Measurements from ENCODE around the gene AKR1B1.

AKR1B1 gene

DNA sequence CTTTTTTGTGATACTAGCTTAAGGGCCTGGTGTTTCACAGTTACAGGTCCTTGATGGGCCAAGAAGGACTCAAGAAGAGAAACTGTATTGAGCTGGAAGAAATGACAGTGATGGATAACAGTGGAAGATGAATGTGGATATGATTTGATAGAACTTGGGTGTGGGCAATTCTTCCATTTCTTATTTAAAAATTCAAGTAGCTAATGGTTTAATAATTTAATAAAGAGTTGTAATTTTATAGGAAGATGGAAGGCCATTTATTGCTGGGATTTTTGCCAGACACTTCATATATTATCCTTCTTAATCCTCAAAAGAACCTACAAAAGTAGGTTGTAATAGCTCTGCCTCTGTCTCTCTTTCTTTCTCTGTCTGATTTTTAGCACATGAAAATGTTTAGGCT lies 21.3 kb upstream of the AKR1B1 start:
- H3K4me1 Mint-ChIP-seq (ENCODE audit: low read depth), result peaks cover under 1% of the 10 kb centered on the region
- H3K4me3 Mint-ChIP-seq, result no peak overlapping the region
- no peak overlapping the region for H3K27ac Mint-ChIP-seq
- intact Hi-C loops (cut with micrococcal nuclease), result no loop called here
- peaks cover 2% of the 10 kb centered on the region for H3K27me3 Mint-ChIP-seq
- H3K36me3 Mint-ChIP-seq (ENCODE audit: low read depth), result peaks cover under 1% of the 10 kb centered on the region
- H3K9me3 Mint-ChIP-seq, result peaks cover 2% of the 10 kb centered on the region

DNA sequence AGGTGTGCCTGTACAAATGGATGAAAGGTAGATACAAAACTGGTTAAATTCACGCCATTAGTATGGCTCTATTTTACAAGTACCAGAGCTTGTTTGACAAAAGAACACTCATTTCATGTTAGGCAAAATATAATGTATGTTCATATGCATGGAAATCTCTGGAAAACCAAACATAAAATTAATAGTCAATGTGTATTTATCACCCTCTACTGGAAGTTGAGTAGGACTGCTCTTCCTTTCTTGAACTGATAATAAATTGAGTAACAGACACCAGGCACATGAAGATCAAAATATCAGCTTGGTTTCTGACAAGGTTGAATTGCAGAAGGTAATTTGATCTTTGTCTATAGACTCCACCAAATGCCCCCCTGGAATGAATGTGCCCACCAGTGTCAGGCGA lies 19.8 kb upstream of the AKR1B1 start:
- Mint-ChIP-seq H3K4me3 (no peak overlapping the region), H3K9me3 (peaks cover 8% of the 10 kb centered on the region), H3K27me3 (no peaks in the 10 kb centered on the region), H3K27ac (peak overlapping the region; percentile 39), H3K4me1 (ENCODE audit: low read depth) (peaks cover 15% of the 10 kb centered on the region), H3K36me3 (ENCODE audit: low read depth) (peaks cover 6% of the 10 kb centered on the region)
- intact Hi-C loops (cut with micrococcal nuclease), result no loop called here

DNA sequence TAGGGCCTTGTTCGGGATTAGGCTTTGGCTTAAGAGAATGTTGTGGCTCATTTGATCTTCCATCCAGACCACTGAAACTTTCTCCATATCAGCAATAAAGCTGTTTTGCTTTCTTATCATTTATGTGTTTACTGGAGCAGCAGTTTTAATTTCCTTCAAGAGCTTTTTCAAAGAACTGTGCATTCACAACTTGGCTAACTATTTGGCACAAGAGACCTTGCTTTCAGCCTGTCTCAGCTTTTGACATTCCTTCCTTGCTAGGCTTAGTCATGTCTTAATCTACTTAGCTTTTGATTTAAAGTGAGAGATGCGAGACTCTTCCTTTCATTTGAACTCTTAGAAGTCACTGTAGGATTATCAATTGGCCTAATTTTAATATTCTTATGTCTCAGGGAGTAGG lies 19.1 kb upstream of the AKR1B1 start:
- Mint-ChIP-seq H3K27ac (no peak overlapping the region), H3K9me3 (peaks cover 8% of the 10 kb centered on the region), H3K27me3 (no peaks in the 10 kb centered on the region), H3K4me3 (no peak overlapping the region), H3K36me3 (ENCODE audit: low read depth) (peaks cover 6% of the 10 kb centered on the region), H3K4me1 (ENCODE audit: low read depth) (peaks cover 16% of the 10 kb centered on the region)
- intact Hi-C loops (cut with micrococcal nuclease), result no loop called here

DNA sequence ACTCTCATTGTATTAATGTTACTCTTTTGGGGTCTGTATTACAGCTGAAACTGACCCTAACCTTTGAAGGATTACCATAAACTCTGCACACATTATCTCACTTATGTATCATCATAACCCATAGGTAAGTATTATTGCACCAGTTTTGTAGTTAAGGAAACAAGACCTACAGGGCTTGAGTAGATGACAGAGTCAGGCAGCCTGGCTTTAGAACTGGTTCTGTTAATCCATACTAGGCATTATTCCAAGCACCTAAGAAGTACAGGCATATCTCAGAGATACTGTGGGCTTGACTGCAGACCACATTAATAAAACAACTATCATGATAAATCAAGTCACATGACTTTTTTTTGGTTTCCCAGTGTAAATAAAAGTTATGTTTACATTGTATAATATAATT lies 17.1 kb upstream of the AKR1B1 start:
- no peaks in the 10 kb centered on the region for H3K27me3 Mint-ChIP-seq
- peaks cover 16% of the 10 kb centered on the region for H3K4me1 Mint-ChIP-seq (ENCODE audit: low read depth)
- H3K4me3 Mint-ChIP-seq, result no peak overlapping the region
- H3K36me3 Mint-ChIP-seq (ENCODE audit: low read depth), result peaks cover 6% of the 10 kb centered on the region
- no peak overlapping the region for H3K27ac Mint-ChIP-seq
- intact Hi-C loops (cut with micrococcal nuclease), result no loop called here
- peaks cover 8% of the 10 kb centered on the region for H3K9me3 Mint-ChIP-seq

DNA sequence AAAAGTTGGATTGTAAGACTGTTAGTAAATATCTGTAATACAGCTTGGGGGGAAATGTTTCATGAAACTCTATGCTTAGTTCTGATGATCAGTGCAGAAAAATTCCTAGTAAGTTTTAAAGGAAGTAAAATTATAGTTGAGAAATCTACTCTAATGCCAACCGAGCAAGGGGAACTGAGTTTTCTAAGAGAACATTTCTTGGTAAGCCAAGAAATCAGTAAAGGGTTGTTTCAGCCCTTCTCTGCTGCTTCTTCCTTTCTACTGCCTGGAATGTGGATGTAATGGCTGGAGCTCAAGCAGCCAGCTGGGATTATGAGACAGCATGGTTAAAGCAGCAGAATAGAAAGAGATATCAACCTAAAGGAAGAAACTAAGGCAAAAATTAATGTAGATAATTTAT lies 15.9 kb upstream of the AKR1B1 start:
- no peaks in the 10 kb centered on the region for H3K27me3 Mint-ChIP-seq
- peaks cover 6% of the 10 kb centered on the region for H3K36me3 Mint-ChIP-seq (ENCODE audit: low read depth)
- H3K27ac Mint-ChIP-seq, result peak overlapping the region; percentile 72
- H3K4me3 Mint-ChIP-seq, result no peak overlapping the region
- intact Hi-C loops (cut with micrococcal nuclease), result no loop called here
- H3K4me1 Mint-ChIP-seq (ENCODE audit: low read depth), result peaks cover 16% of the 10 kb centered on the region
- H3K9me3 Mint-ChIP-seq, result peaks cover 8% of the 10 kb centered on the region

DNA sequence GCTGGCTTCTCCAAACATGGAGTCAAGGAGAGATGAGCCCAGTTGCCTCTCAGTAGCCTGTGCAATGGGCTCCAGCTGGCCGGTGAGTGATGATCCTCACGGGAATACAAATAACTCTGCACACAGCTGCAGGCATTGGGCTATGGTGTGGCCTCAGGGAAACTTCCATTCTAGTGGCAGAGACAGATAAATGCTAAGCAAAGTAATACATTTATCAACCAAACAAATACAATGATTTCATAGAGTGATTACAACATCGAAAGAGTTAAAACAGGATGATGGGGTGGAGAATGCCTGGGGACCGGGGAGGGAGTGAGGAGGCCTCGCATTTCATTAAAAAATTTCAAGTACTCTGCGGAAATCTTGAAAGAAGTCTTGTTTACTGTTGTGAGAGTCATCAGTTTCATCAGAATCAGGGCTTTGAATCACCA lies 15.0 kb upstream of the AKR1B1 start:
- peaks cover 6% of the 10 kb centered on the region for H3K36me3 Mint-ChIP-seq (ENCODE audit: low read depth)
- intact Hi-C loops (cut with micrococcal nuclease), result no loop called here
- peaks cover 8% of the 10 kb centered on the region for H3K9me3 Mint-ChIP-seq
- peaks cover 16% of the 10 kb centered on the region for H3K4me1 Mint-ChIP-seq (ENCODE audit: low read depth)
- no peaks in the 10 kb centered on the region for H3K27me3 Mint-ChIP-seq
- H3K4me3 Mint-ChIP-seq, result no peak overlapping the region
- H3K27ac Mint-ChIP-seq, result peak overlapping the region; percentile 72

DNA sequence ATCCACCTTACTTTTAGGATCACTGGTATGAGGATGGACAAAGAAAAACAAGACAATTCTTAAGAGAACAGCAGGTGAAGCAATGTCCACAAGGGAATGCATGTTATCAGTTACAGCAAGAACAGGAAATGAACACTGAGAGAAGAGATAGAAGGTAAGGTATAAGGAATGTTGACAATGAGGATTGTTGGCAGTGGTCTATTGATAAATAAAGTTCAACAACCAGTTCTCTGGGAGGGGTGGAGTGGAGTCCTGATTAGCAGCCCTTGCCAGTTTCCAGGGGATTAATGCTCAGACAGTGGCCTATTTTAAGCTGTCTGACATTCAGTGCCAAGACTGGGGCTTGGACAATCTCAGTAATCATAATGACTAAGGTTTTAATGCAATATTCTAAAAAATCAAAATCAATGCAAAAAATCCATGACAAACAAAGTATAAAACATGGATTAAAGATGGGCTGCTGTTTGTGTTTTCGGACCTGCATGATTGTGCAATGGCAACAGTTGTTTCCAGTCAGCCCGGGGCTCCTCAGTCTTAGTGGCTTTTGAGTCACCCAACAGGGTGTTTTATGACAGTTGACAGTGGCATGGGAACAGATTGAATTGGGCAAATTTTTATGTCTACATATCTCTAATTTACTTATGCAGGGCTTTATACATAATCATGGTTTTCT lies 13.8 kb upstream of the AKR1B1 start:
- Mint-ChIP-seq H3K4me1 (ENCODE audit: low read depth) (peaks cover 16% of the 10 kb centered on the region), H3K36me3 (ENCODE audit: low read depth) (peaks cover 6% of the 10 kb centered on the region), H3K27me3 (peaks cover under 1% of the 10 kb centered on the region), H3K9me3 (peaks cover 8% of the 10 kb centered on the region), H3K27ac (no peak overlapping the region), H3K4me3 (no peak overlapping the region)
- intact Hi-C loops (cut with micrococcal nuclease), result no loop called here

DNA sequence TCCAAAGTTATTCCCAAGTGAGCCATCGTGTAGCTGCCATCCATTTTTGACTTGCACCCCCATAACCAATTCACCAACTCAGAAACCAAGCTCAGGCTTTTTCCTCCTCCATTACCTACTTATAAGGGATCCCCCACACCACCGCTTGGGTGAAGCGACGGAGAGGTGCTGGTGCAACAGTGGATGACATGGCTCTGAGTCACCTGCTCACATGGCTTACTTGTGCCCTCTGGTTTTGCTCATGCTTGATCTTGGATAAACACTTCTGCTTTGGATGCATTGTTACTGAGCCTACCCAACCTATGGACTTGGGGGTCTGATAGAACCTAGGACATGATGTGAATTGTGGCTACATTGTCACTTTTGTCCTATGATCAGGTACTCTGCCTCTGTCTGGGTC lies 12.0 kb upstream of the AKR1B1 start:
- Mint-ChIP-seq H3K4me1 (ENCODE audit: low read depth) (peaks cover 16% of the 10 kb centered on the region), H3K36me3 (ENCODE audit: low read depth) (peaks cover 6% of the 10 kb centered on the region)
- intact Hi-C loops (cut with micrococcal nuclease), result no loop called here

DNA sequence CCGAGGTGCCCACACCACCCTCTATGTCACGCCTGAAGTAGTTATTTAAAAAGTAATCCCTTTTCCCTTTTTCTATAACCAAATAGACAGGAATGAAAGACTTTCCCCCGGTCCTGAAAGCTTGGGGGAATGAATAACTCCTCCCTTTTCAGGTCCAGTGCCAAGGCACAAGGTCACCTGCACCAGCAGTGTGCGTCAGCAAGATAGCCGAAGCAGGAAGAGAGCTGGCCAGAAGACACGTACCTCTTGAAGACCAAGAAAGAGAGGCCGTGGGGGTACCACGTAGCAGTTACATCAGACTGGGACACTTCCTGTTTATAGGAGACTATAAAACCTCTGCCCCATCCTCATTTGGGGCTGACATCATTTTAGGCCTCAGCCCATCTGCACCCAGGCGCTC lies 10.7 kb upstream of the AKR1B1 start:
- Mint-ChIP-seq H3K4me1 (ENCODE audit: low read depth) (peaks cover 14% of the 10 kb centered on the region), H3K27ac (no peak overlapping the region), H3K27me3 (peaks cover 4% of the 10 kb centered on the region), H3K36me3 (ENCODE audit: low read depth) (peaks cover 3% of the 10 kb centered on the region), H3K4me3 (no peak overlapping the region), H3K9me3 (peaks cover 13% of the 10 kb centered on the region)
- intact Hi-C loops (cut with micrococcal nuclease), result no loop called here

More for the DNA sequence above, 12.0 kb upstream of the AKR1B1 start:
- Mint-ChIP-seq H3K27ac (no peak overlapping the region), H3K27me3 (peaks cover 4% of the 10 kb centered on the region), H3K9me3 (peaks cover 8% of the 10 kb centered on the region), H3K4me3 (no peak overlapping the region)

DNA sequence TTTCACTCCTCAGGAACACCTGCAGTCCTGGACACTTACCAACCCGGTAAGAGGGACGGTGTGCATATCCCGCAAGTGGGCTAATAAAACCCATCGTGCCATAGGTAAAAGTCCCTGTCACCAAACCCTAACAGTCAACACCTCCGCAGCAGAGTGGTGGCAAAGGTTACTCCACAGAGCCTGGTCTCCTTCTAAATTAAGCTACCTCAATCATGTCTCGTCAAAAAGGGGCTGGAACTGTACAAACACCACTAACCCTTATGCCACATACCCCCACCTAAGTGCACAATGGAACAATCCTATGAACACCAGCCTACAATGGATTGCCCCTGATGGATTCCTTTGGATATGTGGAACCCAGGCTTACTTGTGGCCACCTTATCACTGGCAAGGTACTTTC lies 9.6 kb upstream of the AKR1B1 start:
- intact Hi-C loops (cut with micrococcal nuclease), result no loop called here
- Mint-ChIP-seq H3K4me3 (no peak overlapping the region), H3K9me3 (peaks cover 23% of the 10 kb centered on the region), H3K27me3 (peaks cover 5% of the 10 kb centered on the region), H3K27ac (no peak overlapping the region), H3K36me3 (ENCODE audit: low read depth) (peaks cover 7% of the 10 kb centered on the region), H3K4me1 (ENCODE audit: low read depth) (peaks cover 4% of the 10 kb centered on the region)

DNA sequence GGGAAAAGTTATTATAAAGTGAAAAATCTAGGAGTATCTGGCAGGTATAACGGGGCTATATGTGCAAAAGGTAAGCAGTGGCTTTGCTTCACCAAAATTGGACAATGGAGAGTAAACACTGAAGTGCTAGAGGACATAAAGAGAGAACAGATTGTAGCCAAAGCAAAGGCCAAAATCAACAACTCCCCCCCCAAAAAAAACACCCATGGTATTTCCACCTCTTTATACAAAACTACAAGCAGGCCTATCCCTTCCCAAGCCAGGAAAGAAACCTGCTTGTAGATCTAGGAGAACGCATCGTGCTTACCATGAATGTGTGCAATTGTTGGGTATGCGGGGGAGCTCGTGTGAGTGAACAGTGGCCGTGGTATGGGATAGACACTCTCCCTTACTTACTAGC lies 9.2 kb upstream of the AKR1B1 start:
- no peak overlapping the region for H3K27ac Mint-ChIP-seq
- H3K27me3 Mint-ChIP-seq, result peaks cover 5% of the 10 kb centered on the region
- H3K9me3 Mint-ChIP-seq, result peaks cover 23% of the 10 kb centered on the region
- intact Hi-C loops (cut with micrococcal nuclease), result no loop called here
- H3K36me3 Mint-ChIP-seq (ENCODE audit: low read depth), result peaks cover 7% of the 10 kb centered on the region
- H3K4me3 Mint-ChIP-seq, result no peak overlapping the region
- H3K4me1 Mint-ChIP-seq (ENCODE audit: low read depth), result peaks cover 4% of the 10 kb centered on the region

DNA sequence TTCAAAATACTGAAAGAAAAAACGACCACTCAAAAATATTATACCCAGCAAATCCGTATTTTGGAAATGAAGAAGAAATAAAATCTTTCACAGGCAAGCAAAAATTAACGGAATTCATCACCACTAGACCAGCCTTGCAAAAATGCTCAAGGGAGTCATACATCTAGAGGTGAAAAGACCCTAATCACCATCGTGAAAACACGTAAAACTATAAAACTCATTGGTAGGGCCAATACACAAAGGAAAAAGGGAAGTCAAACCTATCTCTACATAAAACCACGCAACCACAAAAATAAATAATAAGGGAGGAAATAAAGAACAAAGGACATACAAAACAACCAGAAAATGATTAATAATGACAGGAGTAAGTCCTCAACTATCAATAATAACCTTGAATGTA lies 6.6 kb upstream of the AKR1B1 start:
- Mint-ChIP-seq H3K9me3 (peaks cover 23% of the 10 kb centered on the region), H3K4me3 (no peak overlapping the region), H3K4me1 (ENCODE audit: low read depth) (peaks cover 4% of the 10 kb centered on the region), H3K27me3 (peaks cover 5% of the 10 kb centered on the region), H3K27ac (no peak overlapping the region), H3K36me3 (ENCODE audit: low read depth) (peaks cover 7% of the 10 kb centered on the region)
- intact Hi-C loops (cut with micrococcal nuclease), result no loop called here

DNA sequence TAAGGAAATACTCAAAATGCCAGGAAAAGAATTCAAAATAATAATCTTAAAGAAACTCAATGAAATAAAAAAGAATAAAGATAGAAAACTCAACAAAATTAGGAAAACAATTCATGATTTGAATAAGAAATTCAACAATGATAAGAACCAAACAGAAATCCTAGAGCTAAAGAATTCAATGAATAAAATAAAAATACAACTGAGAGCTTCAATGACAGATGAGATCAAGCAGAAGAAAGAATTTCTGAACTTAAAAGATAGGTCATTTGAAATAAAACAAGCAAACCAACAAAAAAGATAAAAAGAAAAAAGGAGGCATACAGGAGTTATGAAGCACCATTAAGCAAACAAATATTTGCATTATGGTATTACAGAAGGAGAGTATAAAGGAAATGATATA lies 5.6 kb upstream of the AKR1B1 start:
- H3K36me3 Mint-ChIP-seq (ENCODE audit: low read depth), result peaks cover 7% of the 10 kb centered on the region

DNA sequence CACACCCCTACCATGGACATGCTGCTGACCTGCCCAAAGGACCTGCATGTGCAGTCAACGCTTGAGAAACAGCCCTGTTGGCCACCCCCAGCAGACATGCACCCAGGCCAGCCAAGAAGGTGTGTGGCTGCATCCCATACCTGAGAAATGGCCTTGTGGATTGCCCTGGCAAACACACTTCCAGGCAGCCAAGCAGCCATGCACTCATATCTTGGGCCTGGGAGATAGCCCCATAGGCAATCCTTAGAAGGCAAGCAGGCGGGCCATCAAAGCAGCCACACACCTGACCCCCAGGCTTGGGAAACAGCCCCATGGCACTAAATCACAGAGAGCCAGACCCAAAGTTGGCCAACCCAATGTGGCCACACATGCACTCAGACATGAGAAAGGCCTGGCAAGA lies 4.9 kb upstream of the AKR1B1 start:
- no peak overlapping the region for H3K27ac Mint-ChIP-seq
- H3K27me3 Mint-ChIP-seq, result peaks cover 10% of the 10 kb centered on the region
- intact Hi-C loops (cut with micrococcal nuclease), result no loop called here
- peaks cover 19% of the 10 kb centered on the region for H3K4me1 Mint-ChIP-seq (ENCODE audit: low read depth)
- H3K4me3 Mint-ChIP-seq, result no peak overlapping the region
- H3K9me3 Mint-ChIP-seq, result peaks cover 23% of the 10 kb centered on the region
- H3K36me3 Mint-ChIP-seq (ENCODE audit: low read depth), result peaks cover 10% of the 10 kb centered on the region

More for the DNA sequence above, 5.6 kb upstream of the AKR1B1 start:
- Mint-ChIP-seq H3K27ac (no peak overlapping the region), H3K27me3 (peaks cover 9% of the 10 kb centered on the region), H3K4me1 (ENCODE audit: low read depth) (peaks cover 12% of the 10 kb centered on the region), H3K4me3 (no peak overlapping the region), H3K9me3 (peaks cover 23% of the 10 kb centered on the region)
- intact Hi-C loops (cut with micrococcal nuclease), result no loop called here

DNA sequence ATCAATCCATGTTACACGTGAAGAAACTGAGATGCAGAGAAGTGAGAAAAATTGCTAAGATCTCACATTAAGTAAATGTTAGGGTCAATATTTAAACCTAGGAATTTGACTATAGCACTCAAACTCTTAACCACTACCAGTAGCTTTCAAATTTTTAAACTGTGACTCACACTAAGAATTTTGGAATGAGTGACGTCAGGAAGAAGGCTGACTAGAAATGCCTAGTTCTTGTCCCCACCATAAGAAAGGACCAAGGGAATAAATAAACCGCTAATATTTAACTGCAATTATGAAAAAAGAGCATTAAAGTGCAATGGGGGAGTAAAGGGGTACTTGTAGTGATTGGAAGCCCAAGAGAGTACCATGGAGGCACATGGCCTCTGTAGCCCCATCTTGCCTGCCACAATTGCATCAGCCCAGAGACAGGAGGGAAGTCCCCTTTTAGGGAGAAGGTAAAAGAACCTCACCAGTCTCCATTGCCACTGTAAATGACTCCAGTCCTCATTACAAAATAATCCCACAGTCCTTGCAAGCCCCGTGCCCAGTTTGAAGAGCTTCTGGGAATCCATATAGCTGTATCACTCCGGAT lies 3.5 kb upstream of the AKR1B1 start:
- H3K9me3 Mint-ChIP-seq, result peaks cover 23% of the 10 kb centered on the region
- peaks cover 23% of the 10 kb centered on the region for H3K4me1 Mint-ChIP-seq (ENCODE audit: low read depth)
- intact Hi-C loops (cut with micrococcal nuclease), result no loop called here
- H3K36me3 Mint-ChIP-seq (ENCODE audit: low read depth), result peaks cover 17% of the 10 kb centered on the region
- H3K4me3 Mint-ChIP-seq, result no peak overlapping the region
- H3K27me3 Mint-ChIP-seq, result peaks cover 9% of the 10 kb centered on the region
- no peak overlapping the region for H3K27ac Mint-ChIP-seq

Data from dendritic cell treated with granulocyte-macrophage colony-stimulating factor and Interleukin-4, amounts not matched to agents 40 ng/mL and 50 ng/mL, for 4 days (primary cell).